HepG2 (cell line): ENCODE measurements around the gene LMX1B. TPM values are rescaled to one million over a fixed set of nuclear protein-coding genes. Genes with fewer than 3 reads are reported as not detected.
A peak's percentile ranks its signal among the peaks of the same experiment; 100 is the strongest.

Source experiments
- CREB1 ChIP-seq, 2 experiments: fragments of 450-650 bp in 1 of 2; IDR thresholded peaks; 2 replicates each; pipeline ENCODE4 v1.6.1; 2016 to 2017; ENCODE audit warnings: control low read depth in 1 of 2, mild to moderate bottlenecking in 1 of 2, missing compliant biosample characterization in 1 of 2, missing genetic modification characterization in 1 of 2
- CSRNP2 ChIP-seq: sonication (generic); formaldehyde crosslinking; conservative IDR thresholded peaks from 2 replicates; pipeline ENCODE4 v1.8.0; 2022; ENCODE audit warnings: low read depth, missing genetic modification reagents
- EHMT2 ChIP-seq: fragments of 200-600 bp; sonication (generic); IDR thresholded peaks from 2 replicates; pipeline ENCODE4 v1.7.0; 2017; ENCODE audit warnings: antibody characterized with exemption, low read depth, low read length, borderline replicate concordance
- IKZF5 ChIP-seq: IDR thresholded peaks from 2 replicates; pipeline ENCODE4 v1.6.1; 2018; ENCODE audit warnings: missing genetic modification reagents, mild to moderate bottlenecking, missing compliant biosample characterization
- PHF20 ChIP-seq: sonication (generic); formaldehyde crosslinking; IDR thresholded peaks from 2 replicates; pipeline ENCODE4 v1.5.0; 2020; ENCODE audit warnings: mild to moderate bottlenecking, missing genetic modification reagents
- RFX1 ChIP-seq: fragments of 450-650 bp; IDR thresholded peaks from 2 replicates; pipeline ENCODE4 v1.6.1; 2017
- RNF2 ChIP-seq: fragments of 450-650 bp; conservative IDR thresholded peaks from 2 replicates; pipeline ENCODE4 v1.6.1; 2016; ENCODE audit warnings: low read depth
- RXRA ChIP-seq: sonication (generic); formaldehyde crosslinking; IDR thresholded peaks from 2 replicates; pipeline ENCODE4 v1.5.1; 2020; ENCODE audit warnings: missing genetic modification reagents
- RXRB ChIP-seq: IDR thresholded peaks from 2 replicates; pipeline ENCODE4 v1.6.1; 2016; ENCODE audit warnings: borderline replicate concordance, missing genetic modification reagents, missing compliant biosample characterization
- SOX13 ChIP-seq, 3 experiments: fragments of 450-650 bp in 1 of 3; sonication (generic) in 1 of 3; formaldehyde crosslinking in 1 of 3; IDR thresholded peaks in 2 of 3; conservative IDR thresholded peaks in 1 of 3; 2 replicates each; pipeline versions ENCODE4 v1.5.0 to v1.6.1; 2016 to 2020; ENCODE audit warnings: antibody characterized with exemption in 1 of 3, mild to moderate bottlenecking in 1 of 3, missing compliant biosample characterization in 1 of 3, missing genetic modification reagents in 1 of 3, moderate library complexity in 1 of 3
- THRA ChIP-seq: sonication (generic); formaldehyde crosslinking; IDR thresholded peaks from 2 replicates; pipeline ENCODE4 v1.4.0; 2020; ENCODE audit warnings: missing genetic modification reagents, borderline replicate concordance
- ZKSCAN1 ChIP-seq: fragments of 150-350 bp; IDR thresholded peaks from 2 replicates; pipeline ENCODE4 v1.6.1; 2014; ENCODE audit warnings: low read length
- ZNF281 ChIP-seq: sonication (generic); formaldehyde crosslinking; IDR thresholded peaks from 2 replicates; pipeline ENCODE4 v1.4.0; 2020; ENCODE audit warnings: missing genetic modification reagents, borderline replicate concordance
- ZNF687 ChIP-seq: sonication (generic); formaldehyde crosslinking; IDR thresholded peaks from 2 replicates; pipeline ENCODE4 v1.5.1; 2020; ENCODE audit warnings: mild to moderate bottlenecking, missing genetic modification reagents, moderate library complexity
- polyA plus RNA-seq, 8 experiments: library from polyadenylated mRNA; depleted of rRNA in 3 of 8; stranded (reverse) in 7 of 8; unstranded in 1 of 8; fragments of >200 nt; fragmentation: Illumina TruSeq in 4 of 8; extraction: Trizol in 4 of 8; gene quantifications; 2 replicates each; pipeline versions ENCODE4 v1.2.1 to v1.2.3, GENCODE V29; 2011 to 2016; ENCODE audit warnings: low read depth in 4 of 8, missing spikeins in 1 of 8, mixed read lengths in 1 of 8; ENCODE audit not compliant: insufficient read depth in 1 of 8
- total RNA-seq, 5 experiments: library from RNA; depleted of rRNA; stranded (reverse); fragments of >200 nt; fragmentation: Illumina TruSeq; extraction: Trizol; gene quantifications; 2 replicates each; pipeline ENCODE4 v1.2.3, GENCODE V29; 2016; ENCODE audit warnings: low read depth in 1 of 5

LMX1B gene
- total and polyA plus RNA-seq, 2 of the 13 experiments (the other 11 are each of a cell fraction or from before 2014, with no cell fraction given) = not detected

- TF ChIP-seq SOX13 (IDR thresholded peaks at IDR 0.05) = no peak
- peak in 1 of 2 experiments; percentile 15; a peak in 1 of 4 replicates for TF ChIP-seq SOX13 (CRISPR knock-in tag; conservative IDR thresholded peaks at IDR 0.05 in 1 of 2, IDR thresholded peaks at IDR 0.05 in 1 of 2)
- no peak for TF ChIP-seq EHMT2
- peak; percentile 74; the same call in 1 of the 2 replicates for TF ChIP-seq RXRB
- peak; percentile 88 for TF ChIP-seq RXRA (CRISPR knock-in tag)
- peak; percentile 87; the same call in 1 of the 2 replicates for TF ChIP-seq THRA (CRISPR knock-in tag)
- TF ChIP-seq ZNF687 (CRISPR knock-in tag) = 0 out of 2 replicates have a peak, but pooled peaks have one; percentile 8
- 0 out of 2 replicates have a peak, but pooled peaks have one; percentile 27 for TF ChIP-seq IKZF5 (CRISPR knock-in tag)
- 0 out of 2 replicates have a peak, but pooled peaks have one; percentile 43 for TF ChIP-seq RNF2
- peak; percentile 96 for TF ChIP-seq ZKSCAN1
- peak; percentile 63; the same call in 1 of the 2 replicates for TF ChIP-seq ZNF281 (CRISPR knock-in tag)
- no peak for TF ChIP-seq CREB1 (IDR thresholded peaks at IDR 0.05)
- no peak for TF ChIP-seq CREB1 (CRISPR knock-in tag; IDR thresholded peaks at IDR 0.05)
- no peak for TF ChIP-seq CSRNP2
- no peak for TF ChIP-seq PHF20
- TF ChIP-seq RFX1 = peak; percentile 34; the same call in 1 of the 2 replicates
- TF ChIP-seq, all 625 proteins: peak for 22
These were observed 26.2 kb upstream of the LMX1B start (continued) for GRCh38 chr9:126587187-126588185.
